ENCODE data around the gene VEZT. TPM values are rescaled to one million over a fixed set of nuclear protein-coding genes. Genes with fewer than 3 reads are reported as not detected.
"Not testable (repeated sequence)": the region's sequence is repeated elsewhere in the genome, so short reads cannot be mapped to it uniquely, and the experiment has no call there.

VEZT gene
- total RNA-seq, 2 donors from 2014 or later = 49.0 to 61.5 TPM

GRCh38 chr12:95237315-95237714 is 19.7 kb downstream of the VEZT start:
- H3K9me3 Mint-ChIP-seq = no peaks in the 10 kb centered on the region
- no peaks in the 10 kb centered on the region for H3K27me3 Mint-ChIP-seq (ENCODE audit: low read depth)
- H3K36me3 Mint-ChIP-seq (ENCODE audit: insufficient read depth in 2 of 2) = peaks cover 3 to 5% of the 10 kb centered on the region in 2 donors

GRCh38 chr12:95238150-95238549 is 20.5 kb downstream of the VEZT start:
- ATAC-seq (replicated peaks in 1 of 2) (no peak), DNase-seq (no peak)
- H3K27ac Mint-ChIP-seq = no peak overlapping the region
- H3K36me3 Mint-ChIP-seq (ENCODE audit: insufficient read depth in 2 of 2) = peaks cover 3 to 5% of the 10 kb centered on the region in 2 donors
- H3K27me3 Mint-ChIP-seq (ENCODE audit: low read depth) = no peaks in the 10 kb centered on the region
- no peaks in the 10 kb centered on the region for H3K9me3 Mint-ChIP-seq
- H3K4me3 Mint-ChIP-seq = no peak overlapping the region
- H3K4me1 Mint-ChIP-seq (ENCODE audit: low read depth) = peaks cover 18% of the 10 kb centered on the region

More at GRCh38 chr12:95237315-95237714, 19.7 kb downstream of the VEZT start:
- Mint-ChIP-seq H3K27ac (no peak overlapping the region), H3K4me1 (ENCODE audit: low read depth) (peaks cover 22% of the 10 kb centered on the region), H3K4me3 (no peak overlapping the region)
- DNase-seq (no peak), ATAC-seq (replicated peaks in 1 of 2) (no peak)

- ATAC-seq (replicated peaks in 1 of 2) (no peak), DNase-seq (no peak)
- H3K27ac Mint-ChIP-seq = peak overlapping the region; percentile 52
- no peaks in the 10 kb centered on the region for H3K9me3 Mint-ChIP-seq
- H3K4me3 Mint-ChIP-seq = peak overlapping the region in 1 of 2 donors; percentile 17
- H3K4me1 Mint-ChIP-seq (ENCODE audit: low read depth) = peaks cover 18% of the 10 kb centered on the region
- peaks cover 5% of the 10 kb centered on the region in 2 donors for H3K36me3 Mint-ChIP-seq (ENCODE audit: insufficient read depth in 2 of 2)
- no peaks in the 10 kb centered on the region for H3K27me3 Mint-ChIP-seq (ENCODE audit: low read depth)
Observed at GRCh38 chr12:95239216-95239615, 21.6 kb downstream of the VEZT start.

GRCh38 chr12:95239835-95240234 is 22.2 kb downstream of the VEZT start:
- DNase-seq; ATAC-seq (replicated peaks in 1 of 2); H3K27me3 Mint-ChIP-seq (ENCODE audit: low read depth); H3K36me3 Mint-ChIP-seq (ENCODE audit: insufficient read depth in 2 of 2); H3K9me3 Mint-ChIP-seq: not testable (repeated sequence)
- Mint-ChIP-seq H3K4me3 (peak overlapping the region in 1 of 2 donors; percentile 32), H3K4me1 (ENCODE audit: low read depth) (peaks cover 18% of the 10 kb centered on the region), H3K27ac (peak overlapping the region; percentile 45)

GRCh38 chr12:95240556-95240955 is 22.9 kb downstream of the VEZT start:
- peak in 1 of 2 donors; percentile 23 for ATAC-seq (replicated peaks in 1 of 2)
- Mint-ChIP-seq H3K27me3 (ENCODE audit: low read depth) (no peaks in the 10 kb centered on the region), H3K4me3 (no peak overlapping the region), H3K36me3 (ENCODE audit: insufficient read depth in 2 of 2) (peaks cover 3% of the 10 kb centered on the region in 2 donors), H3K27ac (no peak overlapping the region), H3K4me1 (ENCODE audit: low read depth) (peaks cover 21% of the 10 kb centered on the region), H3K9me3 (no peaks in the 10 kb centered on the region)
- DNase-seq = no peak

- H3K4me3 Mint-ChIP-seq; DNase-seq; H3K36me3 Mint-ChIP-seq (ENCODE audit: insufficient read depth in 2 of 2); H3K9me3 Mint-ChIP-seq; H3K27me3 Mint-ChIP-seq (ENCODE audit: low read depth); ATAC-seq (replicated peaks in 1 of 2); H3K27ac Mint-ChIP-seq: not testable (repeated sequence)
- H3K4me1 Mint-ChIP-seq (ENCODE audit: low read depth) = peaks cover 27% of the 10 kb centered on the region
Observed at GRCh38 chr12:95241138-95241537, 23.5 kb downstream of the VEZT start.

GRCh38 chr12:95241761-95242506 is 24.3 kb downstream of the VEZT start:
- Mint-ChIP-seq H3K9me3 (no peaks in the 10 kb centered on the region), H3K4me3 (no peak overlapping the region), H3K4me1 (ENCODE audit: low read depth) (peaks cover 30% of the 10 kb centered on the region), H3K27me3 (ENCODE audit: low read depth) (no peaks in the 10 kb centered on the region), H3K36me3 (ENCODE audit: insufficient read depth in 2 of 2) (peaks cover 3% of the 10 kb centered on the region in 2 donors), H3K27ac (no peak overlapping the region)
- no peak for ATAC-seq (replicated peaks in 1 of 2)
- no peak for DNase-seq

- no peak for ATAC-seq (replicated peaks in 1 of 2)
- H3K27ac Mint-ChIP-seq = no peak overlapping the region
Observed at GRCh38 chr12:95243497-95244183, 26.0 kb downstream of the VEZT start.

GRCh38 chr12:95244350-95244749 is 26.7 kb downstream of the VEZT start:
- DNase-seq = no peak
- Mint-ChIP-seq H3K27ac (no peak overlapping the region), H3K4me3 (no peak overlapping the region), H3K36me3 (ENCODE audit: insufficient read depth in 2 of 2) (peaks cover 0 to 2% of the 10 kb centered on the region in 2 donors), H3K4me1 (ENCODE audit: low read depth) (peaks cover 26% of the 10 kb centered on the region), H3K9me3 (no peaks in the 10 kb centered on the region), H3K27me3 (ENCODE audit: low read depth) (no peaks in the 10 kb centered on the region)
- no peak for ATAC-seq (replicated peaks in 1 of 2)

More at GRCh38 chr12:95243497-95244183, 26.0 kb downstream of the VEZT start:
- Mint-ChIP-seq H3K36me3 (ENCODE audit: insufficient read depth in 2 of 2) (peaks cover 0 to 2% of the 10 kb centered on the region in 2 donors), H3K9me3 (no peaks in the 10 kb centered on the region), H3K4me1 (ENCODE audit: low read depth) (peaks cover 29% of the 10 kb centered on the region), H3K27me3 (ENCODE audit: low read depth) (no peaks in the 10 kb centered on the region), H3K4me3 (no peak overlapping the region)
- no peak for DNase-seq

GRCh38 chr12:95248095-95248494 is 30.5 kb downstream of the VEZT start:
- peaks cover 16% of the 10 kb centered on the region for H3K4me1 Mint-ChIP-seq (ENCODE audit: low read depth)
- no peak for ATAC-seq (replicated peaks in 1 of 2)

GRCh38 chr12:95248604-95249360 is 31.2 kb downstream of the VEZT start:
- H3K36me3 Mint-ChIP-seq (ENCODE audit: insufficient read depth in 2 of 2) = peaks cover 1 to 6% of the 10 kb centered on the region in 2 donors
- peak overlapping the region; percentile 4 for H3K27ac Mint-ChIP-seq
- no peak overlapping the region for H3K4me3 Mint-ChIP-seq
- no peaks in the 10 kb centered on the region for H3K27me3 Mint-ChIP-seq (ENCODE audit: low read depth)
- DNase-seq (no peak), ATAC-seq (replicated peaks in 1 of 2) (no peak)
- H3K4me1 Mint-ChIP-seq (ENCODE audit: low read depth) = peaks cover 16% of the 10 kb centered on the region
- no peaks in the 10 kb centered on the region for H3K9me3 Mint-ChIP-seq

More at GRCh38 chr12:95248095-95248494, 30.5 kb downstream of the VEZT start:
- Mint-ChIP-seq H3K9me3 (no peaks in the 10 kb centered on the region), H3K36me3 (ENCODE audit: insufficient read depth in 2 of 2) (peaks cover 2 to 3% of the 10 kb centered on the region in 2 donors), H3K27me3 (ENCODE audit: low read depth) (no peaks in the 10 kb centered on the region), H3K27ac (peak overlapping the region; percentile 4), H3K4me3 (no peak overlapping the region)
- no peak for DNase-seq

GRCh38 chr12:95253386-95253785 is 35.8 kb downstream of the VEZT start:
- Mint-ChIP-seq H3K27ac (no peak overlapping the region), H3K4me1 (ENCODE audit: low read depth) (peaks cover 3% of the 10 kb centered on the region), H3K27me3 (ENCODE audit: low read depth) (no peaks in the 10 kb centered on the region), H3K4me3 (no peak overlapping the region), H3K9me3 (no peaks in the 10 kb centered on the region), H3K36me3 (ENCODE audit: insufficient read depth in 2 of 2) (peaks cover 8 to 26% of the 10 kb centered on the region in 2 donors)
- DNase-seq (no peak), ATAC-seq (replicated peaks in 1 of 2) (no peak)

GRCh38 chr12:95257541-95257940 is 39.9 kb downstream of the VEZT start:
- no peak overlapping the region for H3K4me3 Mint-ChIP-seq
- no peaks in the 10 kb centered on the region for H3K9me3 Mint-ChIP-seq
- ATAC-seq (replicated peaks in 1 of 2) (no peak), DNase-seq (no peak)
- H3K27ac Mint-ChIP-seq = no peak overlapping the region
- H3K36me3 Mint-ChIP-seq (ENCODE audit: insufficient read depth in 2 of 2) = peaks cover 10 to 26% of the 10 kb centered on the region in 2 donors
- no peaks in the 10 kb centered on the region for H3K27me3 Mint-ChIP-seq (ENCODE audit: low read depth)
- no peaks in the 10 kb centered on the region for H3K4me1 Mint-ChIP-seq (ENCODE audit: low read depth)
